Stimulated activated CD8-positive, alpha-beta memory T cell treated with anti-CD3 and anti-CD28 coated beads, Interleukin-12 subunit alpha, Interleukin-12 subunit beta, amount 100 ng/mL, for 4 hours (primary cell): ENCODE data around the gene PHOX2A.

ENCODE experiments used
- DNase-seq: peaks from one replicate; pipeline ENCODE4 v3.0.0-alpha.2; 2020; ENCODE audit warnings: low read depth

PHOX2A gene

GRCh38 chr11:72249961-72250360 lies 6.0 kb upstream of the PHOX2A start:
- no peak for DNase-seq

- DNase-seq: no peak
These were observed 3.6 kb upstream of the PHOX2A start for GRCh38 chr11:72247584-72247983.

- DNase-seq: no peak
These were observed 1.4 kb upstream of the PHOX2A start for GRCh38 chr11:72245263-72245816.

GRCh38 chr11:72244361-72245262 lies 636 bp upstream of the PHOX2A start:
- no peak for DNase-seq

- DNase-seq: no peak
These were observed 560 bp downstream of the PHOX2A start for GRCh38 chr11:72243173-72244059.

- no peak for DNase-seq
These were observed 1.8 kb downstream of the PHOX2A start for GRCh38 chr11:72242141-72242540.

- no peak for DNase-seq
These were observed 2.6 kb downstream of the PHOX2A start for GRCh38 chr11:72241291-72241781.

GRCh38 chr11:72240461-72241290 lies 3.3 kb downstream of the PHOX2A start:
- DNase-seq: no peak

- DNase-seq: no peak
These were observed 4.0 kb downstream of the PHOX2A start for GRCh38 chr11:72239849-72240460.

- DNase-seq: no peak
These were observed 4.6 kb downstream of the PHOX2A start for GRCh38 chr11:72239313-72239848.

GRCh38 chr11:72238492-72239312 lies 5.3 kb downstream of the PHOX2A start:
- DNase-seq: no peak

- DNase-seq: no peak
These were observed 5.9 kb downstream of the PHOX2A start for GRCh38 chr11:72238040-72238450.

GRCh38 chr11:72237112-72237931 lies 6.7 kb downstream of the PHOX2A start:
- DNase-seq: no peak

- DNase-seq: no peak
These were observed 7.2 kb downstream of the PHOX2A start for GRCh38 chr11:72236774-72237111.

- DNase-seq: no peak
These were observed 7.8 kb downstream of the PHOX2A start for GRCh38 chr11:72236083-72236697.

- no peak for DNase-seq
These were observed 8.5 kb downstream of the PHOX2A start for GRCh38 chr11:72235351-72236057.

GRCh38 chr11:72234920-72235319 lies 9.1 kb downstream of the PHOX2A start:
- DNase-seq: no peak

- DNase-seq: no peak
These were observed 9.5 kb downstream of the PHOX2A start for GRCh38 chr11:72234514-72234830.
